ENCODE data around the gene CPSF4.

The CPSF4 gene

GRCh38 chr7:99438573-99439480, at the start of gene CPSF4, which contains the start of gene PTCD1:
CPSF4 (plus strand) TSS chr7:99438943; CDS start chr7:99439083, 140 bp downstream.
PTCD1 (minus strand) TSS chr7:99438798; CDS start chr7:99435242, 3,556 bp downstream.
- peak; percentile 75 to 83 for DNase-seq (ENCODE audit: low read depth in 1 of 2, low spot score in 1 of 2)

- DNase-seq (ENCODE audit: low read depth in 1 of 2, low spot score in 1 of 2) = no peak
These were observed 49.0 kb upstream of the CPSF4 start for GRCh38 chr7:99389772-99390171.

GRCh38 chr7:99390941-99391602, 47.7 kb upstream of the CPSF4 start:
- no peak for DNase-seq (ENCODE audit: low read depth in 1 of 2, low spot score in 1 of 2)

- no peak for DNase-seq (ENCODE audit: low read depth in 1 of 2, low spot score in 1 of 2)
These were observed 46.7 kb upstream of the CPSF4 start for GRCh38 chr7:99392046-99392445.

- DNase-seq (ENCODE audit: low read depth in 1 of 2, low spot score in 1 of 2) = peak; percentile 55 to 70
These were observed 45.9 kb upstream of the CPSF4 start for GRCh38 chr7:99392659-99393354.

GRCh38 chr7:99393355-99394187, 45.2 kb upstream of the CPSF4 start:
- DNase-seq (ENCODE audit: low read depth in 1 of 2, low spot score in 1 of 2) = no peak

GRCh38 chr7:99394188-99394502, 44.6 kb upstream of the CPSF4 start:
- no peak for DNase-seq (ENCODE audit: low read depth in 1 of 2, low spot score in 1 of 2)

GRCh38 chr7:99395616-99396327, 43.0 kb upstream of the CPSF4 start:
- DNase-seq (ENCODE audit: low read depth in 1 of 2, low spot score in 1 of 2) = no peak

GRCh38 chr7:99396418-99397296, 42.1 kb upstream of the CPSF4 start:
- DNase-seq (ENCODE audit: low read depth in 1 of 2, low spot score in 1 of 2) = no peak

GRCh38 chr7:99397297-99397983, 41.3 kb upstream of the CPSF4 start:
- DNase-seq (ENCODE audit: low read depth in 1 of 2, low spot score in 1 of 2) = no peak

- no peak for DNase-seq (ENCODE audit: low read depth in 1 of 2, low spot score in 1 of 2)
These were observed 39.8 kb upstream of the CPSF4 start for GRCh38 chr7:99398891-99399445.

GRCh38 chr7:99399597-99399996, 39.1 kb upstream of the CPSF4 start:
- DNase-seq (ENCODE audit: low read depth in 1 of 2, low spot score in 1 of 2) = no peak

GRCh38 chr7:99402854-99403253, 35.9 kb upstream of the CPSF4 start:
- no peak for DNase-seq (ENCODE audit: low read depth in 1 of 2, low spot score in 1 of 2)

GRCh38 chr7:99403764-99404163, 35.0 kb upstream of the CPSF4 start:
- no peak for DNase-seq (ENCODE audit: low read depth in 1 of 2, low spot score in 1 of 2)

GRCh38 chr7:99404235-99404976, 34.3 kb upstream of the CPSF4 start:
- no peak for DNase-seq (ENCODE audit: low read depth in 1 of 2, low spot score in 1 of 2)

GRCh38 chr7:99404977-99405320, 33.8 kb upstream of the CPSF4 start:
- no peak for DNase-seq (ENCODE audit: low read depth in 1 of 2, low spot score in 1 of 2)

- no peak for DNase-seq (ENCODE audit: low read depth in 1 of 2, low spot score in 1 of 2)
These were observed 32.2 kb upstream of the CPSF4 start for GRCh38 chr7:99406557-99406956.

- peak in 1 of 2 donors; percentile 17 for DNase-seq (ENCODE audit: low read depth in 1 of 2, low spot score in 1 of 2)
These were observed 30.8 kb upstream of the CPSF4 start for GRCh38 chr7:99407872-99408378.
